ENCODE results near the gene CDH24.

DNA sequence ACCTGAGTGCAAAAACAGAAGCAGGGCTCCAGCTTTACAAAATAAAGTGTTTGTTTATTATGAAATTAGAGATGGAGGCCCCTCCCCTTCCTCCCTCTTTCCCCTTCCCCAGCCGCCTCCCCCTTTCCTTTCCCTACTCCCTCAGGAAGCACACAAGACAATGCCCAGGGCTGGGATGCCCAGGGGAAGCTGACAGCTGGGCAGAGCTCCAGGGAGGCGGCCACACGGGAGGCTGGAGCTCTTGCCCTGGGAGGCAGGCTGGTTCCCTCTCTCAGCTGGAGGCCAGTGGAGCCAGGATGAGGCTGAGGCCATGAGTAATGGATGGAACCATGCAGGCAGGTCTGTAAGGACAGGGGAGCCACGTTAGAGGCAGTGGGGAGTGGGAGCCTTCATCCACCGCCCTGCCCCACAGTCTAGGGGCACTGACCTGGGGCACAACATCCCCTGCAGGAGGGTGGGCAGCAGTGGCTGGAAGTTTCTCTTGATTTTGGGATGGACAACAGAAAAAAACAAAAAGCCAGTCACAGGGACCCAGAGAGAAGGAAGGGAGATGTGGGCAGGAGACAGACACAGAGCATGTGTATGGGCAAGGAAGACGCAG is 10.2 kb downstream of the CDH24 start:
- TF ChIP-seq POLR2A (IDR thresholded peaks at IDR 0.05): no peak
- TF ChIP-seq, protein P1, sequence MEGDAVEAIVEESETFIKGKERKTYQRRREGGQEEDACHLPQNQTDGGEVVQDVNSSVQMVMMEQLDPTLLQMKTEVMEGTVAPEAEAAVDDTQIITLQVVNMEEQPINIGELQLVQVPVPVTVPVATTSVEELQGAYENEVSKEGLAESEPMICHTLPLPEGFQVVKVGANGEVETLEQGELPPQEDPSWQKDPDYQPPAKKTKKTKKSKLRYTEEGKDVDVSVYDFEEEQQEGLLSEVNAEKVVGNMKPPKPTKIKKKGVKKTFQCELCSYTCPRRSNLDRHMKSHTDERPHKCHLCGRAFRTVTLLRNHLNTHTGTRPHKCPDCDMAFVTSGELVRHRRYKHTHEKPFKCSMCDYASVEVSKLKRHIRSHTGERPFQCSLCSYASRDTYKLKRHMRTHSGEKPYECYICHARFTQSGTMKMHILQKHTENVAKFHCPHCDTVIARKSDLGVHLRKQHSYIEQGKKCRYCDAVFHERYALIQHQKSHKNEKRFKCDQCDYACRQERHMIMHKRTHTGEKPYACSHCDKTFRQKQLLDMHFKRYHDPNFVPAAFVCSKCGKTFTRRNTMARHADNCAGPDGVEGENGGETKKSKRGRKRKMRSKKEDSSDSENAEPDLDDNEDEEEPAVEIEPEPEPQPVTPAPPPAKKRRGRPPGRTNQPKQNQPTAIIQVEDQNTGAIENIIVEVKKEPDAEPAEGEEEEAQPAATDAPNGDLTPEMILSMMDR (IDR thresholded peaks at IDR 0.05): no peak

Measured in right lobe of liver (tissue), 4 donors.